HUES48 (cell line): ENCODE measurements around the gene GOLPH3.

Source experiments
- H3K27ac ChIP-seq: one replicate; pipeline ENCODE4 v1.7.0; 2013; ENCODE audit warnings: low read depth, low read length, inconsistent platforms
- H3K27me3 ChIP-seq: 2 replicates; pipeline ENCODE4 v1.6.1; 2013; ENCODE audit warnings: mild to moderate bottlenecking, low read length; ENCODE audit not compliant: control insufficient read depth, insufficient read depth
- H3K36me3 ChIP-seq: 2 replicates; pipeline ENCODE4 v1.6.1; 2013; ENCODE audit warnings: low read length; ENCODE audit not compliant: control insufficient read depth, insufficient read depth
- H3K4me1 ChIP-seq: 2 replicates; pipeline ENCODE4 v1.6.1; 2013; ENCODE audit warnings: mild to moderate bottlenecking, low read length; ENCODE audit not compliant: control insufficient read depth, insufficient read depth
- H3K4me3 ChIP-seq: 2 replicates; pipeline ENCODE4 v1.5.1; 2013; ENCODE audit warnings: mild to moderate bottlenecking, low read depth, low read length
- H3K9ac ChIP-seq: 2 replicates; pipeline ENCODE4 v1.6.1; 2013; ENCODE audit warnings: mild to moderate bottlenecking, low read depth, low read length, moderate library complexity
- H3K9me3 ChIP-seq: 2 replicates; pipeline ENCODE4 v1.6.1; 2013; ENCODE audit warnings: low read length; ENCODE audit not compliant: control insufficient read depth, insufficient read depth

Gene GOLPH3

GRCh38 chr5:32115985-32116384 lies 58.1 kb downstream of the GOLPH3 start:
- Histone ChIP-seq H3K9ac (no peak overlapping the region), H3K9me3 (no peaks in the 10 kb centered on the region), H3K36me3 (peaks cover 56% of the 10 kb centered on the region), H3K4me3 (no peak overlapping the region), H3K27ac (no peak overlapping the region), H3K27me3 (no peaks in the 10 kb centered on the region), H3K4me1 (no peaks in the 10 kb centered on the region)

GRCh38 chr5:32110111-32110696 lies 63.9 kb downstream of the GOLPH3 start:
- Histone ChIP-seq H3K9ac (no peak overlapping the region), H3K27ac (no peak overlapping the region), H3K4me3 (no peak overlapping the region), H3K27me3 (no peaks in the 10 kb centered on the region), H3K36me3 (peaks cover 81% of the 10 kb centered on the region), H3K4me1 (no peaks in the 10 kb centered on the region), H3K9me3 (peaks cover 4% of the 10 kb centered on the region; the same call in 1 of the 2 replicates)

- H3K27me3 ChIP-seq: no peaks in the 10 kb centered on the region
- no peaks in the 10 kb centered on the region for H3K4me1 ChIP-seq
- H3K4me3 ChIP-seq: no peak overlapping the region
- no peak overlapping the region for H3K9ac ChIP-seq
- no peak overlapping the region for H3K27ac ChIP-seq
- peaks cover 87% of the 10 kb centered on the region for H3K36me3 ChIP-seq
- H3K9me3 ChIP-seq: peaks cover 4% of the 10 kb centered on the region; the same call in 1 of the 2 replicates
Measured at GRCh38 chr5:32109236-32109635, 64.9 kb downstream of the GOLPH3 start.

- Histone ChIP-seq H3K27ac (no peak overlapping the region), H3K4me1 (no peaks in the 10 kb centered on the region), H3K27me3 (no peaks in the 10 kb centered on the region), H3K4me3 (no peak overlapping the region), H3K36me3 (peaks cover 90% of the 10 kb centered on the region), H3K9ac (no peak overlapping the region), H3K9me3 (peaks cover 4% of the 10 kb centered on the region; the same call in 1 of the 2 replicates)
Measured at GRCh38 chr5:32108167-32108566, 66.0 kb downstream of the GOLPH3 start.

GRCh38 chr5:32107291-32107690 lies 66.8 kb downstream of the GOLPH3 start:
- peaks cover 4% of the 10 kb centered on the region; the same call in 1 of the 2 replicates for H3K9me3 ChIP-seq
- no peaks in the 10 kb centered on the region for H3K4me1 ChIP-seq
- H3K4me3 ChIP-seq: no peak overlapping the region
- no peak overlapping the region for H3K27ac ChIP-seq
- no peak overlapping the region for H3K9ac ChIP-seq
- H3K36me3 ChIP-seq: peaks cover 93% of the 10 kb centered on the region
- no peaks in the 10 kb centered on the region for H3K27me3 ChIP-seq

- no peak overlapping the region for H3K4me3 ChIP-seq
- no peaks in the 10 kb centered on the region for H3K27me3 ChIP-seq
- H3K9me3 ChIP-seq: peaks cover 4% of the 10 kb centered on the region; the same call in 1 of the 2 replicates
- H3K36me3 ChIP-seq: peaks cover 90% of the 10 kb centered on the region
- H3K27ac ChIP-seq: no peak overlapping the region
- H3K9ac ChIP-seq: no peak overlapping the region
- H3K4me1 ChIP-seq: no peaks in the 10 kb centered on the region
Measured at GRCh38 chr5:32103521-32103920, 70.6 kb downstream of the GOLPH3 start.

GRCh38 chr5:32102254-32102986 lies 71.7 kb downstream of the GOLPH3 start:
- H3K9ac ChIP-seq: no peak overlapping the region
- H3K36me3 ChIP-seq: peaks cover 86% of the 10 kb centered on the region
- H3K27me3 ChIP-seq: no peaks in the 10 kb centered on the region

GRCh38 chr5:32100691-32101302 lies 73.3 kb downstream of the GOLPH3 start:
- Histone ChIP-seq H3K4me1 (no peaks in the 10 kb centered on the region), H3K9ac (no peak overlapping the region), H3K4me3 (no peak overlapping the region), H3K36me3 (peaks cover 70% of the 10 kb centered on the region), H3K27me3 (no peaks in the 10 kb centered on the region), H3K27ac (no peak overlapping the region), H3K9me3 (no peaks in the 10 kb centered on the region)

More at GRCh38 chr5:32102254-32102986, 71.7 kb downstream of the GOLPH3 start:
- Histone ChIP-seq H3K4me1 (no peaks in the 10 kb centered on the region), H3K9me3 (peaks cover 4% of the 10 kb centered on the region; the same call in 1 of the 2 replicates), H3K4me3 (no peak overlapping the region), H3K27ac (no peak overlapping the region)

GRCh38 chr5:32100230-32100629 lies 73.9 kb downstream of the GOLPH3 start:
- no peaks in the 10 kb centered on the region for H3K4me1 ChIP-seq
- no peak overlapping the region for H3K27ac ChIP-seq
- H3K36me3 ChIP-seq: peaks cover 64% of the 10 kb centered on the region
- H3K9ac ChIP-seq: no peak overlapping the region
- H3K4me3 ChIP-seq: no peak overlapping the region
- no peaks in the 10 kb centered on the region for H3K9me3 ChIP-seq
- no peaks in the 10 kb centered on the region for H3K27me3 ChIP-seq

GRCh38 chr5:32099486-32100035 lies 74.6 kb downstream of the GOLPH3 start:
- peaks cover 58% of the 10 kb centered on the region for H3K36me3 ChIP-seq
- no peaks in the 10 kb centered on the region for H3K4me1 ChIP-seq
- H3K4me3 ChIP-seq: no peak overlapping the region
- no peaks in the 10 kb centered on the region for H3K27me3 ChIP-seq
- H3K9me3 ChIP-seq: no peaks in the 10 kb centered on the region
- H3K9ac ChIP-seq: no peak overlapping the region
- no peak overlapping the region for H3K27ac ChIP-seq

GRCh38 chr5:32098890-32099310 lies 75.2 kb downstream of the GOLPH3 start:
- no peak overlapping the region for H3K4me3 ChIP-seq
- H3K9ac ChIP-seq: no peak overlapping the region
- H3K36me3 ChIP-seq: peaks cover 53% of the 10 kb centered on the region
- no peak overlapping the region for H3K27ac ChIP-seq
- no peaks in the 10 kb centered on the region for H3K9me3 ChIP-seq
- no peaks in the 10 kb centered on the region for H3K27me3 ChIP-seq
- no peaks in the 10 kb centered on the region for H3K4me1 ChIP-seq
